ENCODE results near the gene TBC1D17. TPM values are rescaled to one million over a fixed set of nuclear protein-coding genes. Genes with fewer than 3 reads are reported as not detected.

Gene TBC1D17
- total RNA-seq, 1 donor: 21.4 TPM

- H3K27me3 ChIP-seq (ENCODE audit: insufficient read depth, low read length): peaks cover 5% of the 10 kb centered on the region
- H2AFZ ChIP-seq (ENCODE audit: low read length): peak overlapping the region; percentile 6
- no peaks in the 10 kb centered on the region for H4K20me1 ChIP-seq (ENCODE audit: insufficient read depth, low read length)
- peak overlapping the region; percentile 79 for H3K4me2 ChIP-seq (ENCODE audit: insufficient read depth, low read length)
- peak overlapping the region; percentile 52 for H3K4me3 ChIP-seq (ENCODE audit: insufficient read depth, low read length)
- no peaks in the 10 kb centered on the region for H3K4me1 ChIP-seq (ENCODE audit: insufficient read depth, low read length)
- H3K79me2 ChIP-seq (ENCODE audit: insufficient read depth, low read length): no peaks in the 10 kb centered on the region
- TF ChIP-seq CTCF (IDR thresholded peaks at IDR 0.05; ENCODE audit: extremely low read depth, low read depth, low read length): peak; percentile 95
- no peaks in the 10 kb centered on the region for H3K9me3 ChIP-seq (ENCODE audit: low read depth, low read length)
- peak; percentile 96 for DNase-seq (ENCODE audit: insufficient read length, low spot score, missing footprints)
- H3K36me3 ChIP-seq (ENCODE audit: insufficient read depth, low read length): no peaks in the 10 kb centered on the region
- H3K27ac ChIP-seq (ENCODE audit: low read depth, low read length): no peak overlapping the region
These were observed 60.4 kb downstream of the TBC1D17 start for GRCh38 chr19:49937750-49938381.

Small RNAs within 50 kb of the gene (small RNA-seq; reads per million reads assigned to genes)
- gene MIR4749: not detected

Other genes starting within 250 kb of the TBC1D17 start
- gene RRAS, start 237.6 kb upstream of the TBC1D17 start, total RNA-seq: 23.9 and 31.8 TPM in 2 replicates
- gene SCAF1, start 235.5 kb upstream of the TBC1D17 start, total RNA-seq: 12.1 and 14.8 TPM in 2 replicates
- 48.5 and 54.2 TPM in 2 replicates for gene IRF3, start 211.8 kb upstream of the TBC1D17 start, total RNA-seq
- gene BCL2L12, start 211.8 kb upstream of the TBC1D17 start, total RNA-seq: 4.4 and 5.1 TPM in 2 replicates
- gene PRMT1, start 200.4 kb upstream of the TBC1D17 start, total RNA-seq: 199 and 208 TPM in 2 replicates
- under 0.01 and 0.29 TPM in 2 replicates for gene ADM5, start 188.1 kb upstream of the TBC1D17 start, total RNA-seq
- gene CPT1C, start 186.6 kb upstream of the TBC1D17 start, total RNA-seq: 10.9 and 17.0 TPM in 2 replicates
- gene TSKS, start 114.4 kb upstream of the TBC1D17 start, total RNA-seq: not detected in 2 replicates
- gene AP2A1, start 110.7 kb upstream of the TBC1D17 start, total RNA-seq: 93.1 and 98.1 TPM in 2 replicates
- 18.6 and 29.7 TPM in 2 replicates for gene FUZ, start 64.4 kb upstream of the TBC1D17 start, total RNA-seq
- gene MED25, start 59.4 kb upstream of the TBC1D17 start, total RNA-seq: 19.5 and 20.9 TPM in 2 replicates
- 39.4 and 43.3 TPM in 2 replicates for gene PTOV1, start 26.5 kb upstream of the TBC1D17 start, total RNA-seq
- gene PNKP, start 10.1 kb upstream of the TBC1D17 start, total RNA-seq: 42.1 and 43.8 TPM in 2 replicates
- 13.3 and 13.4 TPM in 2 replicates for gene AKT1S1, start 347 bp upstream of the TBC1D17 start, total RNA-seq
- 0.29 and 1.4 TPM in 2 replicates for gene IL4I1, start 19.2 kb downstream of the TBC1D17 start, total RNA-seq
- gene ATF5, start 51.5 kb downstream of the TBC1D17 start, total RNA-seq: 6.2 and 8.3 TPM in 2 replicates
- 21.2 and 22.8 TPM in 2 replicates for gene NUP62, start 51.8 kb downstream of the TBC1D17 start, total RNA-seq
- gene SIGLEC11, start 83.5 kb downstream of the TBC1D17 start, total RNA-seq: under 0.01 TPM in 1 of 2 replicates, not detected in the other
- gene VRK3, start 147.7 kb downstream of the TBC1D17 start, total RNA-seq: 24.2 and 30.6 TPM in 2 replicates
- 8.3 and 8.8 TPM in 2 replicates for gene ZNF473, start 148.3 kb downstream of the TBC1D17 start, total RNA-seq

Measured in osteoblast (primary cell).